ENCODE measurements around the gene ACACA. TPM values are rescaled to one million over a fixed set of nuclear protein-coding genes. Genes with fewer than 3 reads are reported as not detected.

ACACA gene
- polyA plus RNA-seq, 1 experiment: 26.9 TPM

GRCh38 chr17:37393352-37393751 is 13.3 kb downstream of the ACACA start:
- no peaks in the 10 kb centered on the region for H3K27me3 ChIP-seq (ENCODE audit: control insufficient read depth, insufficient read depth, low read length)
- no peak for DNase-seq (ENCODE audit: low read depth)
- TF ChIP-seq CTCF (IDR thresholded peaks at IDR 0.05; ENCODE audit: insufficient read depth, low read depth, low read length): no peak
- ChIA-PET POLR2A (interaction anchor here (0.6 kb wide), 1 partner anchor 31 kb away, joined by 4 read pairs; no protein-coding TSS in a partner anchor), CTCF (no interaction called here)
- no peak overlapping the region for H3K4me3 ChIP-seq (ENCODE audit: low read depth, low read length)
- no peaks in the 10 kb centered on the region for H3K36me3 ChIP-seq (ENCODE audit: control insufficient read depth, insufficient read depth, low read length)

GRCh38 chr17:37392024-37392590 is 14.5 kb downstream of the ACACA start:
- no peak for TF ChIP-seq CTCF (IDR thresholded peaks at IDR 0.05; ENCODE audit: insufficient read depth, low read depth, low read length)
- ChIA-PET CTCF (interaction anchor here (0.8 to 1.4 kb wide), 3 partner anchors 9 to 19 kb away, joined by 3 read pairs; no protein-coding TSS in a partner anchor), POLR2A (no interaction called here)
- no peak overlapping the region for H3K4me3 ChIP-seq (ENCODE audit: low read depth, low read length)
- no peaks in the 10 kb centered on the region for H3K27me3 ChIP-seq (ENCODE audit: control insufficient read depth, insufficient read depth, low read length)
- DNase-seq (ENCODE audit: low read depth): no peak
- H3K36me3 ChIP-seq (ENCODE audit: control insufficient read depth, insufficient read depth, low read length): no peaks in the 10 kb centered on the region

- Histone ChIP-seq H3K27me3 (ENCODE audit: control insufficient read depth, insufficient read depth, low read length) (no peaks in the 10 kb centered on the region), H3K36me3 (ENCODE audit: control insufficient read depth, insufficient read depth, low read length) (no peaks in the 10 kb centered on the region), H3K4me3 (ENCODE audit: low read depth, low read length) (no peak overlapping the region)
- TF ChIP-seq CTCF (IDR thresholded peaks at IDR 0.05; ENCODE audit: insufficient read depth, low read depth, low read length): no peak
- DNase-seq (ENCODE audit: low read depth): no peak
- CTCF ChIA-PET: interaction anchor here (0.8 to 3.9 kb wide), 4 partner anchors 9 to 151 kb away, joined by 3 to 11 read pairs (median 6); partner anchors contain the start of gene C17orf78
- POLR2A ChIA-PET: no interaction called here
Measured at GRCh38 chr17:37391146-37391545, 15.5 kb downstream of the ACACA start.

GRCh38 chr17:37389160-37389559 is 17.5 kb downstream of the ACACA start:
- Histone ChIP-seq H3K27me3 (ENCODE audit: control insufficient read depth, insufficient read depth, low read length) (no peaks in the 10 kb centered on the region), H3K4me3 (ENCODE audit: low read depth, low read length) (no peak overlapping the region), H3K36me3 (ENCODE audit: control insufficient read depth, insufficient read depth, low read length) (no peaks in the 10 kb centered on the region)
- no peak for TF ChIP-seq CTCF (IDR thresholded peaks at IDR 0.05; ENCODE audit: insufficient read depth, low read depth, low read length)
- ChIA-PET POLR2A (no interaction called here), CTCF (interaction anchor here (0.9 to 3.9 kb wide), 4 partner anchors 9 to 25 kb away, joined by 3 to 12 read pairs (median 10); partner anchors contain the start of gene C17orf78)
- no peak for DNase-seq (ENCODE audit: low read depth)

GRCh38 chr17:37388266-37388665 is 18.4 kb downstream of the ACACA start:
- CTCF ChIA-PET: interaction anchor here (0.7 to 3.9 kb wide), 5 partner anchors 10 to 26 kb away, joined by 3 to 12 read pairs (median 8); partner anchors contain the start of gene C17orf78
- no peak for TF ChIP-seq CTCF (IDR thresholded peaks at IDR 0.05; ENCODE audit: insufficient read depth, low read depth, low read length)
- no peaks in the 10 kb centered on the region for H3K27me3 ChIP-seq (ENCODE audit: control insufficient read depth, insufficient read depth, low read length)
- H3K4me3 ChIP-seq (ENCODE audit: low read depth, low read length): no peak overlapping the region
- POLR2A ChIA-PET: interaction anchor here (0.5 kb wide), 1 partner anchor 125 kb away, joined by 3 read pairs; no protein-coding TSS in a partner anchor
- H3K36me3 ChIP-seq (ENCODE audit: control insufficient read depth, insufficient read depth, low read length): no peaks in the 10 kb centered on the region
- no peak for DNase-seq (ENCODE audit: low read depth)

Measured in BJ (cell line).